Measurements from ENCODE around the gene NOP14.

NOP14 gene

GRCh38 chr4:2982012-2982411 is 18.8 kb upstream of the NOP14 start:
- DNase-seq = no peak
- in situ Hi-C loops (cut with HindIII; ENCODE audit: low pct_ligation_motif_present, low sequenced_read_pairs) = no loop called here
- no peak overlapping the region for H3K27ac ChIP-seq
- no peak overlapping the region for H3K4me3 ChIP-seq (ENCODE audit: low read depth, low read length)
- H3K27me3 ChIP-seq (replicated peaks) = no peaks in the 10 kb centered on the region
- no peak for TF ChIP-seq CTCF (IDR thresholded peaks at IDR 0.05; ENCODE audit: low read depth, low read length, missing control alignments)
- no peaks in the 10 kb centered on the region for H3K36me3 ChIP-seq (replicated peaks)

- no peak for DNase-seq
- Histone ChIP-seq H3K4me3 (ENCODE audit: low read depth, low read length) (no peak overlapping the region), H3K27me3 (replicated peaks) (no peaks in the 10 kb centered on the region), H3K27ac (no peak overlapping the region), H3K36me3 (replicated peaks) (no peaks in the 10 kb centered on the region)
- TF ChIP-seq CTCF (IDR thresholded peaks at IDR 0.05; ENCODE audit: low read depth, low read length, missing control alignments) = no peak
- in situ Hi-C loops (cut with HindIII; ENCODE audit: low pct_ligation_motif_present, low sequenced_read_pairs) = no loop called here
These were observed 18.1 kb upstream of the NOP14 start for GRCh38 chr4:2981256-2981819.

- no peaks in the 10 kb centered on the region for H3K27me3 ChIP-seq (replicated peaks)
- in situ Hi-C loops (cut with HindIII; ENCODE audit: low pct_ligation_motif_present, low sequenced_read_pairs) = no loop called here
- peak; percentile 63 for DNase-seq
- H3K27ac ChIP-seq = peak overlapping the region; percentile 41
- no peaks in the 10 kb centered on the region for H3K36me3 ChIP-seq (replicated peaks)
- H3K4me3 ChIP-seq (ENCODE audit: low read depth, low read length) = no peak overlapping the region
- no peak for TF ChIP-seq CTCF (IDR thresholded peaks at IDR 0.05; ENCODE audit: low read depth, low read length, missing control alignments)
These were observed 14.2 kb upstream of the NOP14 start for GRCh38 chr4:2977211-2978088.

- Histone ChIP-seq H3K4me3 (ENCODE audit: low read depth, low read length) (no peak overlapping the region), H3K27me3 (replicated peaks) (no peaks in the 10 kb centered on the region), H3K27ac (no peak overlapping the region), H3K36me3 (replicated peaks) (no peaks in the 10 kb centered on the region)
- in situ Hi-C loops (cut with HindIII; ENCODE audit: low pct_ligation_motif_present, low sequenced_read_pairs) = no loop called here
- TF ChIP-seq CTCF (IDR thresholded peaks at IDR 0.05; ENCODE audit: low read depth, low read length, missing control alignments) = no peak
- DNase-seq = no peak
These were observed 8.1 kb upstream of the NOP14 start for GRCh38 chr4:2971275-2971674.

DNA sequence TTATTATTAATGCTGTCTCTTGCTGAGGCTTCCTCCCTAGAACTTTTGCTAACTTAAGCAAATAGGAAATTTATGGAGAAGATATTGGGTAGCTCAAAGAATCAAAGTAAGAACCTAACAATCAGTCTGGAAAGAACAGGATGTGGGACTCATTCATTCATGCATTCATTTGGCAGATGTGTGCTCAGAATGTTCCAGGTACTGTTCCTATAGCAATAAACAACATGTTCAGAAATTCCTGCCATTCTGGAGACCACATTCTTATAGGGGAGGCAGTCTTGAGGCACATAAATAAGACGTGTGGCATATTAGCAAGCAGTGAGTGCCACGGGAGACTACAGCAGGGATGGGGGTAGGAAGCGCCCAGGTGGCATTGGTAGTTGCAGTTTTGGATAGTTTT is 5.2 kb upstream of the NOP14 start:
- Histone ChIP-seq H3K4me3 (ENCODE audit: low read depth, low read length) (no peak overlapping the region), H3K27me3 (replicated peaks) (no peaks in the 10 kb centered on the region), H3K36me3 (replicated peaks) (no peaks in the 10 kb centered on the region), H3K27ac (no peak overlapping the region)
- no peak for DNase-seq
- in situ Hi-C loops (cut with HindIII; ENCODE audit: low pct_ligation_motif_present, low sequenced_read_pairs) = no loop called here
- no peak for TF ChIP-seq CTCF (IDR thresholded peaks at IDR 0.05; ENCODE audit: low read depth, low read length, missing control alignments)
